Right kidney (tissue), 9 donors: ENCODE measurements around the gene KMT2C.
"Not testable (repeated sequence)": the region's sequence is repeated elsewhere in the genome, so short reads cannot be mapped to it uniquely, and the experiment has no call there.

ENCODE experiments used
- DNase-seq: peaks from one replicate; pipeline ENCODE4 v3.0.0-alpha.2; 2016
- long read RNA-seq, 8 donors: transcript quantifications; one replicate each; lab custom pipeline, GENCODE V29; 2026

KMT2C gene
- long read RNA-seq, donor 1, partial matches to known transcripts = 12 of 12 reads
- long read RNA-seq, donor 1, other reads (novel, unspliced or antisense) = 0 of 12 reads
- long read RNA-seq, donor 2, partial matches to known transcripts = 0 of 1 reads
- long read RNA-seq, donor 2, other reads (novel, unspliced or antisense) = 0 of 1 reads
- long read RNA-seq, donor 3, partial matches to known transcripts = 8 of 8 reads
- long read RNA-seq, donor 3, other reads (novel, unspliced or antisense) = 0 of 8 reads
- long read RNA-seq, donor 4, partial matches to known transcripts = 24 of 24 reads
- long read RNA-seq, donor 4, other reads (novel, unspliced or antisense) = 0 of 24 reads
- long read RNA-seq, donor 5, partial matches to known transcripts = 13 of 13 reads
- long read RNA-seq, donor 5, other reads (novel, unspliced or antisense) = 0 of 13 reads
- long read RNA-seq, donor 6, partial matches to known transcripts = 12 of 12 reads
- long read RNA-seq, donor 6, other reads (novel, unspliced or antisense) = 0 of 12 reads
- long read RNA-seq, donor 7, partial matches to known transcripts = 38 of 38 reads
- long read RNA-seq, donor 7, other reads (novel, unspliced or antisense) = 0 of 38 reads
- long read RNA-seq, donor 8, partial matches to known transcripts = 17 of 17 reads
- long read RNA-seq, donor 8, other reads (novel, unspliced or antisense) = 0 of 17 reads

GRCh38 chr7:152435384-152436110 lies at the start of gene KMT2C:
TSS of gene KMT2C (minus strand) at chr7:152436003. CDS start at chr7:152435786, 217 bp downstream.
- peak; percentile 83 for DNase-seq

- no peak for DNase-seq
Measured at GRCh38 chr7:152481082-152481481, 45.3 kb upstream of the KMT2C start.

GRCh38 chr7:152480664-152481063 lies 44.9 kb upstream of the KMT2C start:
- DNase-seq = no peak

- DNase-seq = no peak
Measured at GRCh38 chr7:152479595-152479994, 43.8 kb upstream of the KMT2C start.

- DNase-seq = no peak
Measured at GRCh38 chr7:152478140-152478539, 42.3 kb upstream of the KMT2C start.

GRCh38 chr7:152477079-152477478 lies 41.3 kb upstream of the KMT2C start:
- DNase-seq = no peak

GRCh38 chr7:152476551-152476950 lies 40.7 kb upstream of the KMT2C start:
- no peak for DNase-seq

- not testable (repeated sequence) for DNase-seq
Measured at GRCh38 chr7:152471023-152471620, 35.3 kb upstream of the KMT2C start.

- not testable (repeated sequence) for DNase-seq
Measured at GRCh38 chr7:152470251-152471022, 34.6 kb upstream of the KMT2C start.

- not testable (repeated sequence) for DNase-seq
Measured at GRCh38 chr7:152469576-152469975, 33.8 kb upstream of the KMT2C start.

GRCh38 chr7:152467225-152467624 lies 31.4 kb upstream of the KMT2C start:
- no peak for DNase-seq

- DNase-seq = no peak
Measured at GRCh38 chr7:152465119-152465387, 29.2 kb upstream of the KMT2C start.

GRCh38 chr7:152464312-152465118 lies 28.7 kb upstream of the KMT2C start:
- peak; percentile 98 for DNase-seq

- peak; percentile 99 for DNase-seq
Measured at GRCh38 chr7:152463709-152464311, 28.0 kb upstream of the KMT2C start.

- DNase-seq = peak; percentile 93
Measured at GRCh38 chr7:152462995-152463708, 27.3 kb upstream of the KMT2C start.

- peak; percentile 24 for DNase-seq
Measured at GRCh38 chr7:152459724-152460251, 24.0 kb upstream of the KMT2C start.

- no peak for DNase-seq
Measured at GRCh38 chr7:152451356-152451755, 15.6 kb upstream of the KMT2C start.

- DNase-seq = not testable (repeated sequence)
Measured at GRCh38 chr7:152445386-152446008, 9.7 kb upstream of the KMT2C start.

- DNase-seq = no peak
Measured at GRCh38 chr7:152443586-152443985, 7.8 kb upstream of the KMT2C start.
